SK-N-SH (cell line): ENCODE results near the gene TRMT1. TPM values are rescaled to one million over a fixed set of nuclear protein-coding genes. Genes with fewer than 3 reads are reported as not detected.

Experiments used
- CTCF ChIA-PET: fragments of 300-600, 350-600 bp; formaldehyde crosslinking; extraction: SDS; loops from one replicate; lab custom pipeline; 2021; lab: Yijun Ruan, JAX
- POLR2A ChIA-PET: fragments of 350-600 bp; sonication (Branson Sonifier 250); formaldehyde crosslinking; extraction: SDS; loops from one replicate; lab custom pipeline; 2020; ENCODE audit warnings: antibody characterized with exemption, inconsistent platforms; lab: Yijun Ruan, JAX
- DNase-seq: peaks from one replicate; pipeline ENCODE4 v3.0.0; 2012
- H2AFZ ChIP-seq: fragments of 200-600 bp; sonication (generic); 2 replicates; pipeline ENCODE4 v1.8.1; 2016; ENCODE audit warnings: antibody characterized with exemption, mild to moderate bottlenecking, low read depth
- H3F3A ChIP-seq: fragments of 200-600 bp; sonication (generic); replicated peaks from 2 replicates; pipeline ENCODE3; 2016; ENCODE audit warnings: antibody characterized with exemption, mild to moderate bottlenecking; ENCODE audit not compliant: insufficient read depth
- H3K27ac ChIP-seq, 2 experiments: fragments of 200-500 bp in 1 of 2; fragments of 200-600 bp in 1 of 2; sonication (Bioruptor generic) in 1 of 2; sonication (generic), shearing (Covaris generic) in 1 of 2; 2 replicates each; pipeline versions ENCODE4 v1.5.1 to v1.6.1; 2014 to 2016; ENCODE audit warnings: low read depth in 2 of 2, inconsistent platforms in 1 of 2, low read length in 1 of 2, mild to moderate bottlenecking in 1 of 2, mixed read lengths in 1 of 2
- H3K27me3 ChIP-seq: fragments of 200-600 bp; sonication (generic), shearing (Covaris generic); 2 replicates; pipeline ENCODE4 v1.6.1; 2016; ENCODE audit warnings: mixed run types; ENCODE audit not compliant: insufficient read depth
- H3K36me3 ChIP-seq, 2 experiments: fragments of 200-500 bp in 1 of 2; fragments of 200-600 bp in 1 of 2; sonication (Bioruptor generic) in 1 of 2; sonication (generic) in 1 of 2; replicated peaks in 1 of 2; 2 replicates each; pipeline versions ENCODE3 to v1.5.1; 2014 to 2016; ENCODE audit warnings: low read length in 1 of 2, mild to moderate bottlenecking in 1 of 2; ENCODE audit not compliant: insufficient read depth in 2 of 2, control insufficient read depth in 1 of 2
- H3K4me1 ChIP-seq, 2 experiments: fragments of 200-500 bp in 1 of 2; fragments of 200-600 bp in 1 of 2; sonication (Bioruptor generic) in 1 of 2; sonication (generic), shearing (Covaris generic) in 1 of 2; 2 replicates each; pipeline versions ENCODE4 v1.5.1 to v1.6.1; 2014 to 2016; ENCODE audit warnings: low read depth in 1 of 2, low read length in 1 of 2, mixed run types in 1 of 2; ENCODE audit not compliant: insufficient read depth in 2 of 2, control insufficient read depth in 1 of 2
- H3K4me2 ChIP-seq: fragments of 200-600 bp; sonication (generic), shearing (Covaris generic); 2 replicates; pipeline ENCODE4 v1.6.1; 2017; ENCODE audit warnings: mixed run types
- H3K4me3 ChIP-seq, 2 experiments: fragments of 200-500 bp in 1 of 2; fragments of 200-600 bp in 1 of 2; sonication (Bioruptor generic) in 1 of 2; sonication (generic), shearing (Covaris generic) in 1 of 2; 2 replicates each; pipeline versions ENCODE4 v1.5.1 to v1.8.1; 2014 to 2016; ENCODE audit warnings: low read depth in 2 of 2, inconsistent platforms in 1 of 2, low read length in 1 of 2, mild to moderate bottlenecking in 1 of 2, mixed read lengths in 1 of 2, moderate library complexity in 1 of 2
- H3K79me2 ChIP-seq: fragments of 200-600 bp; sonication (generic); 2 replicates; pipeline ENCODE4 v1.8.1; 2017; ENCODE audit warnings: mild to moderate bottlenecking; ENCODE audit not compliant: insufficient read depth
- H3K9ac ChIP-seq: fragments of 200-600 bp; sonication (generic); 2 replicates; pipeline ENCODE4 v1.6.1; 2017; ENCODE audit warnings: mixed run types
- H3K9me2 ChIP-seq: fragments of 200-600 bp; sonication (generic); 2 replicates; pipeline ENCODE4 v1.6.1; 2017; ENCODE audit warnings: mixed run types
- H3K9me3 ChIP-seq: fragments of 200-600 bp; sonication (generic); 2 replicates; pipeline ENCODE4 v1.6.1; 2017; ENCODE audit warnings: mixed run types, mild to moderate bottlenecking, moderate library complexity
- H4K20me1 ChIP-seq: fragments of 200-600 bp; sonication (generic); 2 replicates; pipeline ENCODE4 v1.6.1; 2017; ENCODE audit warnings: mild to moderate bottlenecking, mixed run types; ENCODE audit not compliant: insufficient read depth
- CHD2 ChIP-seq: fragments of 150-350 bp; IDR thresholded peaks from 2 replicates; pipeline ENCODE4 v1.6.1; 2018; ENCODE audit warnings: low read length; ENCODE audit not compliant: partially characterized antibody
- CTCF ChIP-seq: fragments of 200-600 bp; sonication (generic); IDR thresholded peaks from 2 replicates; pipeline ENCODE4 v1.6.1; 2017; ENCODE audit warnings: antibody characterized with exemption, mild to moderate bottlenecking, moderate library complexity
- ELF1 ChIP-seq: IDR thresholded peaks from 2 replicates; pipeline ENCODE4 v1.4.0; 2012
- EP300 ChIP-seq, 2 experiments: IDR thresholded peaks; 2 replicates each; pipeline versions ENCODE4 v1.4.0 to v1.6.1; 2012; ENCODE audit warnings: borderline replicate concordance in 1 of 2, low read depth in 1 of 2, low read length in 1 of 2
- EZH2phosphoT487 ChIP-seq: fragments of 200-600 bp; sonication (generic); IDR thresholded peaks from 2 replicates; pipeline ENCODE4 v1.6.1; 2017; ENCODE audit warnings: low read depth, mixed run types, mild to moderate bottlenecking, antibody characterized with exemption, moderate library complexity, borderline replicate concordance
- FOSL2 ChIP-seq: IDR thresholded peaks from 2 replicates; pipeline ENCODE4 v1.4.0; 2012; ENCODE audit warnings: low read depth, mild to moderate bottlenecking, moderate library complexity, borderline replicate concordance
- FOXJ3 ChIP-seq: sonication (generic); formaldehyde crosslinking; IDR thresholded peaks from 2 replicates; pipeline ENCODE4 v1.5.1; 2020; ENCODE audit warnings: mild to moderate bottlenecking, missing genetic modification reagents
- FOXM1 ChIP-seq: IDR thresholded peaks from 2 replicates; pipeline ENCODE4 v1.4.0; 2012; ENCODE audit warnings: low read depth, mild to moderate bottlenecking
- GABPA ChIP-seq: IDR thresholded peaks from 2 replicates; pipeline ENCODE4 v1.4.0; 2012; ENCODE audit warnings: low read depth, mild to moderate bottlenecking
- JUND ChIP-seq: IDR thresholded peaks from 2 replicates; pipeline ENCODE4 v1.4.0; 2012
- MEF2A ChIP-seq: IDR thresholded peaks from 2 replicates; pipeline ENCODE4 v1.4.0; 2012; ENCODE audit warnings: low read depth, borderline replicate concordance
- MXI1 ChIP-seq: IDR thresholded peaks from 2 replicates; pipeline ENCODE4 v1.6.1; 2012; ENCODE audit warnings: mild to moderate bottlenecking, low read depth, low read length, improper control_type of control experiment
- NFIC ChIP-seq: IDR thresholded peaks from 2 replicates; pipeline ENCODE4 v1.4.0; 2012; ENCODE audit warnings: borderline replicate concordance
- NRF1 ChIP-seq: IDR thresholded peaks from 2 replicates; pipeline ENCODE4 v1.6.1; 2012; ENCODE audit warnings: low read depth, mild to moderate bottlenecking, low read length
- PBX3 ChIP-seq: IDR thresholded peaks from 2 replicates; pipeline ENCODE4; 2012
- POLR2AphosphoS5 ChIP-seq: IDR thresholded peaks from 2 replicates; pipeline ENCODE4 v1.6.1; 2012; ENCODE audit warnings: low read depth, low read length
- RAD21 ChIP-seq: IDR thresholded peaks from 2 replicates; pipeline ENCODE4 v1.6.1; 2012; ENCODE audit warnings: mild to moderate bottlenecking, low read length
- RCOR1 ChIP-seq: fragments of 150-350 bp; IDR thresholded peaks from 2 replicates; pipeline ENCODE4 v1.6.1; 2017; ENCODE audit warnings: antibody characterized with exemption, low read length
- REST ChIP-seq: IDR thresholded peaks from 2 replicates; pipeline ENCODE4 v1.6.1; 2012; ENCODE audit warnings: mild to moderate bottlenecking, low read depth, low read length, moderate library complexity
- RFX5 ChIP-seq: IDR thresholded peaks from 2 replicates; pipeline ENCODE4 v1.6.1; 2012; ENCODE audit warnings: mild to moderate bottlenecking, improper control_type of control experiment, low read length
- RXRA ChIP-seq: IDR thresholded peaks from 2 replicates; pipeline ENCODE4 v1.4.0; 2012; ENCODE audit warnings: low read depth, mild to moderate bottlenecking, borderline replicate concordance
- SMC3 ChIP-seq: IDR thresholded peaks from 2 replicates; pipeline ENCODE4 v1.6.1; 2012; ENCODE audit warnings: low read depth, low read length, improper control_type of control experiment
- TAF1 ChIP-seq: IDR thresholded peaks from 2 replicates; pipeline ENCODE4 v1.6.1; 2012; ENCODE audit warnings: low read depth, mild to moderate bottlenecking, low read length, moderate library complexity, borderline replicate concordance
- TCF12 ChIP-seq: IDR thresholded peaks from 2 replicates; pipeline ENCODE4 v1.4.0; 2012
- TEAD4 ChIP-seq: IDR thresholded peaks from 2 replicates; pipeline ENCODE4 v1.4.0; 2012; ENCODE audit warnings: mild to moderate bottlenecking, borderline replicate concordance; ENCODE audit not compliant: insufficient read depth
- WGBS: methylation state at CpG from one replicate; pipeline ENCODE4 v1.1.6; 2017; ENCODE audit warnings: low lambda C conversion rate; 5-methylcytosine and 5-hydroxymethylcytosine counted together
- polyA plus RNA-seq, 3 experiments: library from polyadenylated mRNA; depleted of rRNA; stranded (reverse); fragments of >200 nt; gene quantifications; 2 replicates each; pipeline ENCODE4 v1.2.3, GENCODE V29; 2012
- TF ChIP-seq, protein P1 (sequence below): IDR thresholded peaks from 2 replicates; pipeline ENCODE4 v1.4.0; 2012; ENCODE audit warnings: low read depth, borderline replicate concordance

Gene TRMT1
- polyA plus RNA-seq, 1 of the 3 experiments (the other 2 are of a cell fraction): 64.9 TPM

DNA sequence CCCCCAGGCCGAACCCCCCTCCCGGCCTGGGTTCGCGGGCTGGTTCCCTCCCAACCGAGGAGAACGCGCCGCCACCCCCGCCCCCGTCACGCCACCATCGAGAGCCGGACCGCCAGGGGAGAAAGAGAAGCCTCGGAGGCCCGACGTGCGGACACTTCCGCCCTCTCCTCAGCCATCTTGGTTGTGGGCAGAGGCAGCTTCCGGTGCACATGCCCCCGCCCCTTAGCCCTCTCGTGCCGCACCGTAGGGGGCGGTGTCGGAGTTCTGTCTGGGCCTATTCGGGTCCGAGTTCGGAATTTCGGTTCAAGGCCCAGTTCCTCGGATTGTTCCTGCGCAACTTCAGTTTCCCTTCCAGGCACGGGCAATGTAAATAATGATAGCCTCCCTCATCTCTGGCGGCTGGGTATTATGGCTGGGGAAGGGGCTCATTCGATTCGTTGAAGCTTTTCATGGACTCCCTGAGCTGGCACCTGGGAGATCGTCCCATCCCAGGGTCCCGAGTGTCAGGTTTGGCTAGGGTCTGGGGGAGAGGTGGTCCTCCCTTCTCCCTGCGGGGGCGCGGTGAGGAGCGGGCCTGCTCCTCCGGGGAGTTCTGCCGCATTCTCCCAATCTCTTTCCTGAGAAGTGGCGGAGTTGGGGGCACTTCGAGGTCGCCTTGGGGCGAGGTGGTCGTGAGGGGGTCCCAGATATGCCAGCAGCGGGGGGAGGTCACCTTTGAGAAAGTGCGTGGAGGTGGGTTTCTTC is 33.8 kb upstream of the TRMT1 start, which contains the start of the genes IER2 and STX10:
Gene IER2, plus strand, starts transcription at position 225 of the 744 bp plus-strand sequence. CDS start 2,776 bp downstream, outside the sequence.
Gene STX10, minus strand, starts transcription at position 189 of the 744 bp plus-strand sequence. CDS start 202 bp downstream, outside the sequence.
- 0% methylated on average over 8 of the region's 51 CpGs for WGBS
- CTCF ChIA-PET: interaction anchor here (0.6 to 1.8 kb wide), 13 partner anchors 11 to 185 kb away, joined by 3 to 10 read pairs (median 4); no protein-coding TSS in a partner anchor
- TF ChIP-seq POLR2AphosphoS5 (peak; percentile 69), RAD21 (peak; percentile 53), GABPA (peak; percentile 97), EP300 (IDR thresholded peaks at IDR 0.05; ENCODE audit: borderline replicate concordance in 1 of 2, low read depth in 1 of 2, low read length in 1 of 2) (no peak), ELF1 (peak; percentile 96), RCOR1 (no peak), FOXM1 (no peak), CTCF (peak; percentile 53), SMC3 (peak; percentile 22), EZH2phosphoT487 (no peak), FOSL2 (no peak), REST (no peak), RXRA (no peak), MEF2A (no peak), TEAD4 (no peak), NRF1 (peak; percentile 31; the same call in 1 of the 2 replicates), MXI1 (peak; percentile 84), TCF12 (peak; percentile 20; the same call in 1 of the 2 replicates), FOXJ3 (CRISPR knock-in tag) (no peak), RFX5 (no peak), CHD2 (peak; percentile 70), TAF1 (peak; percentile 76), NFIC (no peak), JUND (no peak), PBX3 (no peak)
- TF ChIP-seq, protein P1, sequence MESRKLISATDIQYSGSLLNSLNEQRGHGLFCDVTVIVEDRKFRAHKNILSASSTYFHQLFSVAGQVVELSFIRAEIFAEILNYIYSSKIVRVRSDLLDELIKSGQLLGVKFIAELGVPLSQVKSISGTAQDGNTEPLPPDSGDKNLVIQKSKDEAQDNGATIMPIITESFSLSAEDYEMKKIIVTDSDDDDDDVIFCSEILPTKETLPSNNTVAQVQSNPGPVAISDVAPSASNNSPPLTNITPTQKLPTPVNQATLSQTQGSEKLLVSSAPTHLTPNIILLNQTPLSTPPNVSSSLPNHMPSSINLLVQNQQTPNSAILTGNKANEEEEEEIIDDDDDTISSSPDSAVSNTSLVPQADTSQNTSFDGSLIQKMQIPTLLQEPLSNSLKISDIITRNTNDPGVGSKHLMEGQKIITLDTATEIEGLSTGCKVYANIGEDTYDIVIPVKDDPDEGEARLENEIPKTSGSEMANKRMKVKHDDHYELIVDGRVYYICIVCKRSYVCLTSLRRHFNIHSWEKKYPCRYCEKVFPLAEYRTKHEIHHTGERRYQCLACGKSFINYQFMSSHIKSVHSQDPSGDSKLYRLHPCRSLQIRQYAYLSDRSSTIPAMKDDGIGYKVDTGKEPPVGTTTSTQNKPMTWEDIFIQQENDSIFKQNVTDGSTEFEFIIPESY: no peak

More for the DNA sequence above, 33.8 kb upstream of the TRMT1 start, which contains the start of the genes IER2 and STX10:
- H3K79me2 ChIP-seq: peaks cover 65% of the 10 kb centered on the region
- H3K27me3 ChIP-seq: no peaks in the 10 kb centered on the region
- peaks cover under 1 to 18% of the 10 kb centered on the region in 2 experiments for H3K36me3 ChIP-seq
- peaks cover 17% of the 10 kb centered on the region for H3F3A ChIP-seq
- H3K9me2 ChIP-seq: no peaks in the 10 kb centered on the region
- H3K4me1 ChIP-seq: peaks cover 0 to 12% of the 10 kb centered on the region in 2 experiments; a peak in 1 of 4 replicates
- H3K27ac ChIP-seq: peak within 1 kb of the TSS; percentile 95 to 99
- H3K9ac ChIP-seq: peak within 1 kb of the TSS; percentile 94
- peak within 1 kb of the TSS; percentile 83 to 94 for H3K4me3 ChIP-seq
- H4K20me1 ChIP-seq: peaks cover 24% of the 10 kb centered on the region
- peak; percentile 92 for DNase-seq
- peak within 1 kb of the TSS; percentile 81 for H3K4me2 ChIP-seq
- no peaks in the 10 kb centered on the region for H3K9me3 ChIP-seq
- POLR2A ChIA-PET: interaction anchor here (0.7 to 2.8 kb wide), 7 partner anchors 11 to 176 kb away, joined by 3 to 24 read pairs (median 4); partner anchors contain the start of gene NACC1
- peak within 1 kb of the TSS; percentile 71; the same call in 1 of the 2 replicates for H2AFZ ChIP-seq
